SK-N-SH treated with all-trans-retinoic acid at 6 μM for 48 hours (cell line): ENCODE data around the gene RGS21.
A peak's percentile ranks its signal among the peaks of the same experiment; 100 is the strongest.

Experiments
- ATAC-seq: fragments of 200-7000 bp; cut with Tn5 transposase; 3 replicates; pipeline ENCODE4 v1.9.1; 2020; ENCODE audit warnings: mild to moderate bottlenecking, moderate library complexity
- BACH2 ChIP-seq: fragments of 250-450 bp; sonication (Bioruptor Pico); IDR thresholded peaks from 2 replicates; pipeline ENCODE4 v1.9.0; 2021; ENCODE audit warnings: mild to moderate bottlenecking, borderline replicate concordance
- CSDC2 ChIP-seq: fragments of 250-450 bp; sonication (Bioruptor Pico); IDR thresholded peaks from 2 replicates; pipeline ENCODE4 v1.5.0; 2020; ENCODE audit warnings: mild to moderate bottlenecking, moderate library complexity
- ESRRG ChIP-seq: fragments of 250-450 bp; sonication (Bioruptor Pico); IDR thresholded peaks from 2 replicates; pipeline ENCODE4 v1.6.1; 2021; ENCODE audit warnings: mild to moderate bottlenecking
- GLIS3 ChIP-seq: fragments of 250-450 bp; sonication (Bioruptor Pico); IDR thresholded peaks from 2 replicates; pipeline ENCODE4 v1.5.0; 2020; ENCODE audit warnings: mild to moderate bottlenecking, moderate library complexity
- ISL1 ChIP-seq: fragments of 250-450 bp; sonication (Bioruptor Pico); IDR thresholded peaks from 2 replicates; pipeline ENCODE4 v2.1.2; 2022; ENCODE audit warnings: mild to moderate bottlenecking, moderate library complexity
- OSR1 ChIP-seq: fragments of 250-450 bp; sonication (Bioruptor Pico); IDR thresholded peaks from 2 replicates; pipeline ENCODE4 v1.8.0; 2022; ENCODE audit warnings: moderate library complexity, mild to moderate bottlenecking, inconsistent platforms
- PPARA ChIP-seq: fragments of 250-450 bp; sonication (Bioruptor Pico); IDR thresholded peaks from 2 replicates; pipeline ENCODE4 v1.5.0; 2020; ENCODE audit warnings: mild to moderate bottlenecking, borderline replicate concordance
- RARB ChIP-seq: fragments of 250-450 bp; sonication (Bioruptor Pico); IDR thresholded peaks from 2 replicates; pipeline ENCODE4 v1.8.0; 2021; ENCODE audit warnings: mild to moderate bottlenecking, moderate library complexity
- SNAI2 ChIP-seq: fragments of 250-450 bp; sonication (Bioruptor Pico); IDR thresholded peaks from 2 replicates; pipeline ENCODE4 v1.5.0; 2020; ENCODE audit warnings: mild to moderate bottlenecking, moderate library complexity
- TCF4 ChIP-seq: fragments of 250-450 bp; sonication (Bioruptor Pico); IDR thresholded peaks from 2 replicates; pipeline ENCODE4 v1.8.0; 2021; ENCODE audit warnings: mild to moderate bottlenecking, moderate library complexity, borderline replicate concordance
- TOX ChIP-seq: fragments of 250-450 bp; sonication (Bioruptor Pico); IDR thresholded peaks from 2 replicates; pipeline ENCODE4 v1.8.0; 2021; ENCODE audit warnings: mild to moderate bottlenecking, moderate library complexity, borderline replicate concordance
- ZC3H10 ChIP-seq: fragments of 250-450 bp; sonication (Bioruptor Pico); IDR thresholded peaks from 2 replicates; pipeline ENCODE4 v1.5.1; 2021; ENCODE audit warnings: mild to moderate bottlenecking, moderate library complexity
- ZFP3 ChIP-seq: fragments of 250-450 bp; sonication (Bioruptor Pico); IDR thresholded peaks from 2 replicates; pipeline ENCODE4 v1.5.0; 2020; ENCODE audit warnings: mild to moderate bottlenecking, moderate library complexity
- ZNF565 ChIP-seq: fragments of 450-650 bp; formaldehyde crosslinking; conservative IDR thresholded peaks from 2 replicates; pipeline ENCODE4 v1.5.0; 2020; ENCODE audit warnings: low read depth, mild to moderate bottlenecking, moderate library complexity
- ZNF70 ChIP-seq: fragments of 450-650 bp; formaldehyde crosslinking; IDR thresholded peaks from 2 replicates; pipeline ENCODE4 v1.5.0; 2020; ENCODE audit warnings: mild to moderate bottlenecking, moderate library complexity
- ZNF8 ChIP-seq: fragments of 450-650 bp; formaldehyde crosslinking; IDR thresholded peaks from 2 replicates; pipeline ENCODE4 v1.5.0; 2020; ENCODE audit warnings: mild to moderate bottlenecking, moderate library complexity
- TF ChIP-seq, protein P1 (sequence below): fragments of 250-450 bp; sonication (Bioruptor Pico); IDR thresholded peaks from 2 replicates; pipeline ENCODE4 v1.8.0; 2020; ENCODE audit warnings: mild to moderate bottlenecking, moderate library complexity, borderline replicate concordance
- TF ChIP-seq, protein P2 (sequence below): fragments of 250-450 bp; sonication (Bioruptor Pico); IDR thresholded peaks from 2 replicates; pipeline ENCODE4 v1.5.0; 2020; ENCODE audit warnings: mild to moderate bottlenecking, moderate library complexity
- TF ChIP-seq, protein P3 (sequence below): fragments of 250-450 bp; sonication (Bioruptor Pico); IDR thresholded peaks from 2 replicates; pipeline ENCODE4 v1.5.1; 2021; ENCODE audit warnings: mild to moderate bottlenecking, moderate library complexity
- TF ChIP-seq, protein P4 (sequence below): fragments of 250-450 bp; sonication (Bioruptor Pico); IDR thresholded peaks from 2 replicates; pipeline ENCODE4 v1.8.0; 2021; ENCODE audit warnings: low read depth, mild to moderate bottlenecking, moderate library complexity, borderline replicate concordance
- TF ChIP-seq, protein P5 (sequence below): fragments of 250-450 bp; sonication (Bioruptor Pico); IDR thresholded peaks from 2 replicates; pipeline ENCODE4 v1.5.1; 2020; ENCODE audit warnings: low read depth, mild to moderate bottlenecking, moderate library complexity

RGS21 gene

DNA sequence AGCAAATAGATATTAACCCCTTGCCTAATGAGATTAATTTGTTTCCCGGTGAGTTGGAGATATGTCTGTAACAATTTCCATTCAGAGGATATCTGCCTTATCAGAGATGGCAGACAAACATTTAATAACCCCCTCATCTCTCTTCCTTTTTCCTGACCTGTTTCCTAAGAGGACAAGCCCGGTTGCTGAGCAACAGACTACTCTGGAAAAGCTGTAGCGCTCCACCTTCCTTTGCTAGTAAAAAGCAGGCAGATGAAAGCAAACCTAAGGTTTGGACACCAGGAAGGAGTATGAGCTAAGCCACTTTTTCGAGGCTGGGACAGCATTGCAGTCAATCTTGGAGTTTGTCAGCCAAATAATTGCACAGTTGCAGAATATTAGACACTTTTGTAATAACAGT, 82.4 kb downstream of the RGS21 start (continued):
- TF ChIP-seq, protein P1, sequence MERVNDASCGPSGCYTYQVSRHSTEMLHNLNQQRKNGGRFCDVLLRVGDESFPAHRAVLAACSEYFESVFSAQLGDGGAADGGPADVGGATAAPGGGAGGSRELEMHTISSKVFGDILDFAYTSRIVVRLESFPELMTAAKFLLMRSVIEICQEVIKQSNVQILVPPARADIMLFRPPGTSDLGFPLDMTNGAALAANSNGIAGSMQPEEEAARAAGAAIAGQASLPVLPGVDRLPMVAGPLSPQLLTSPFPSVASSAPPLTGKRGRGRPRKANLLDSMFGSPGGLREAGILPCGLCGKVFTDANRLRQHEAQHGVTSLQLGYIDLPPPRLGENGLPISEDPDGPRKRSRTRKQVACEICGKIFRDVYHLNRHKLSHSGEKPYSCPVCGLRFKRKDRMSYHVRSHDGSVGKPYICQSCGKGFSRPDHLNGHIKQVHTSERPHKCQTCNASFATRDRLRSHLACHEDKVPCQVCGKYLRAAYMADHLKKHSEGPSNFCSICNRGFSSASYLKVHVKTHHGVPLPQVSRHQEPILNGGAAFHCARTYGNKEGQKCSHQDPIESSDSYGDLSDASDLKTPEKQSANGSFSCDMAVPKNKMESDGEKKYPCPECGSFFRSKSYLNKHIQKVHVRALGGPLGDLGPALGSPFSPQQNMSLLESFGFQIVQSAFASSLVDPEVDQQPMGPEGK, result no peak
- TF ChIP-seq ZC3H10 (CRISPR knock-in tag), result no peak
- TF ChIP-seq, all 23 proteins: peak for 0

DNA sequence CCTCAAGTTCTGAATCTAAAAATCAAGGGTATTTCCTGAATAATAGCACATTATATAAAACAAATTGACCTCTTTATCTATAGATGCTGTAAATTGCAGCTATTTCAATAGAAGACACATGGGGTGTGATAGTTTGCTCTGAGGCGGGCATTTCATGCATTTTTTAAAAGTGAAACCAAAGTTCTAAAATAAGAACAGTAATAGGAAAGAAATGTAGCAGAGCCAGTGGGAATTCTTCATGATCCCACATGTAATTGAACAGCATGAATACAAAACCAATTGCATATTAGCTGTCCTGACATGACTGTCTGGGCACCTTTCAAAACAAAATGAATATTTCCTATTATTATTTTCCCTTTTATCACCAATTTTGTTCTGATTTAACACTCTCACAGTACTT, 85.0 kb downstream of the RGS21 start:
- TF ChIP-seq ESRRG (CRISPR knock-in tag) (no peak), PPARA (no peak)
- ATAC-seq, result peak; percentile 67

DNA sequence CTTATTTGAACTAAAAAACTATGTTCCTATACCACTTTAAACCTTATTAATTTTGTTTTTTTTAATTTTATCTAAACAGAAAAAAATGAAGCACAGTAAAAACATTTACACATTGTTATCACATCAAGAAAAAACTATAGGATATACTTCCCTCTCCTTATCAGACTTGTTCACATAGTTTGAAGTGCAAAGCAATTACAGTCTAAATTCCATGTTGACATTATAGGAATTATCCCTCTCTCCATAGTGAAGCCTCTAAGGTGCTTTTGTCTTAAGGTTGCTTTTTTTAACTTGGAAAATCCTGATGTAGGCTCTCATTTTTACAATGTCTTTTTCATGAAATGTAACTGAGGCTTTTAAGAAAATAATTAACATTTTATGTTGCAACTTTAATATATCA, 85.8 kb downstream of the RGS21 start:
- no peak for ATAC-seq
- TF ChIP-seq BACH2 (CRISPR knock-in tag) (no peak), PPARA (no peak), ZFP3 (CRISPR knock-in tag) (no peak), OSR1 (no peak), CSDC2 (CRISPR knock-in tag) (no peak), TOX (CRISPR knock-in tag) (no peak), SNAI2 (no peak), ZC3H10 (CRISPR knock-in tag) (no peak), TCF4 (no peak), ZNF70 (CRISPR knock-in tag) (no peak), ESRRG (CRISPR knock-in tag) (no peak), ISL1 (CRISPR knock-in tag) (no peak), GLIS3 (CRISPR knock-in tag) (no peak)
- TF ChIP-seq, protein P2, sequence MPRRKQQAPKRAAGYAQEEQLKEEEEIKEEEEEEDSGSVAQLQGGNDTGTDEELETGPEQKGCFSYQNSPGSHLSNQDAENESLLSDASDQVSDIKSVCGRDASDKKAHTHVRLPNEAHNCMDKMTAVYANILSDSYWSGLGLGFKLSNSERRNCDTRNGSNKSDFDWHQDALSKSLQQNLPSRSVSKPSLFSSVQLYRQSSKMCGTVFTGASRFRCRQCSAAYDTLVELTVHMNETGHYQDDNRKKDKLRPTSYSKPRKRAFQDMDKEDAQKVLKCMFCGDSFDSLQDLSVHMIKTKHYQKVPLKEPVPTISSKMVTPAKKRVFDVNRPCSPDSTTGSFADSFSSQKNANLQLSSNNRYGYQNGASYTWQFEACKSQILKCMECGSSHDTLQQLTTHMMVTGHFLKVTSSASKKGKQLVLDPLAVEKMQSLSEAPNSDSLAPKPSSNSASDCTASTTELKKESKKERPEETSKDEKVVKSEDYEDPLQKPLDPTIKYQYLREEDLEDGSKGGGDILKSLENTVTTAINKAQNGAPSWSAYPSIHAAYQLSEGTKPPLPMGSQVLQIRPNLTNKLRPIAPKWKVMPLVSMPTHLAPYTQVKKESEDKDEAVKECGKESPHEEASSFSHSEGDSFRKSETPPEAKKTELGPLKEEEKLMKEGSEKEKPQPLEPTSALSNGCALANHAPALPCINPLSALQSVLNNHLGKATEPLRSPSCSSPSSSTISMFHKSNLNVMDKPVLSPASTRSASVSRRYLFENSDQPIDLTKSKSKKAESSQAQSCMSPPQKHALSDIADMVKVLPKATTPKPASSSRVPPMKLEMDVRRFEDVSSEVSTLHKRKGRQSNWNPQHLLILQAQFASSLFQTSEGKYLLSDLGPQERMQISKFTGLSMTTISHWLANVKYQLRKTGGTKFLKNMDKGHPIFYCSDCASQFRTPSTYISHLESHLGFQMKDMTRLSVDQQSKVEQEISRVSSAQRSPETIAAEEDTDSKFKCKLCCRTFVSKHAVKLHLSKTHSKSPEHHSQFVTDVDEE (CRISPR knock-in tag), result no peak
- TF ChIP-seq, protein P3, sequence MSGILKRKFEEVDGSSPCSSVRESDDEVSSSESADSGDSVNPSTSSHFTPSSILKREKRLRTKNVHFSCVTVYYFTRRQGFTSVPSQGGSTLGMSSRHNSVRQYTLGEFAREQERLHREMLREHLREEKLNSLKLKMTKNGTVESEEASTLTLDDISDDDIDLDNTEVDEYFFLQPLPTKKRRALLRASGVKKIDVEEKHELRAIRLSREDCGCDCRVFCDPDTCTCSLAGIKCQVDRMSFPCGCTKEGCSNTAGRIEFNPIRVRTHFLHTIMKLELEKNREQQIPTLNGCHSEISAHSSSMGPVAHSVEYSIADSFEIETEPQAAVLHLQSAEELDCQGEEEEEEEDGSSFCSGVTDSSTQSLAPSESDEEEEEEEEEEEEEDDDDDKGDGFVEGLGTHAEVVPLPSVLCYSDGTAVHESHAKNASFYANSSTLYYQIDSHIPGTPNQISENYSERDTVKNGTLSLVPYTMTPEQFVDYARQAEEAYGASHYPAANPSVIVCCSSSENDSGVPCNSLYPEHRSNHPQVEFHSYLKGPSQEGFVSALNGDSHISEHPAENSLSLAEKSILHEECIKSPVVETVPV (CRISPR knock-in tag), result no peak
- TF ChIP-seq, protein P4, sequence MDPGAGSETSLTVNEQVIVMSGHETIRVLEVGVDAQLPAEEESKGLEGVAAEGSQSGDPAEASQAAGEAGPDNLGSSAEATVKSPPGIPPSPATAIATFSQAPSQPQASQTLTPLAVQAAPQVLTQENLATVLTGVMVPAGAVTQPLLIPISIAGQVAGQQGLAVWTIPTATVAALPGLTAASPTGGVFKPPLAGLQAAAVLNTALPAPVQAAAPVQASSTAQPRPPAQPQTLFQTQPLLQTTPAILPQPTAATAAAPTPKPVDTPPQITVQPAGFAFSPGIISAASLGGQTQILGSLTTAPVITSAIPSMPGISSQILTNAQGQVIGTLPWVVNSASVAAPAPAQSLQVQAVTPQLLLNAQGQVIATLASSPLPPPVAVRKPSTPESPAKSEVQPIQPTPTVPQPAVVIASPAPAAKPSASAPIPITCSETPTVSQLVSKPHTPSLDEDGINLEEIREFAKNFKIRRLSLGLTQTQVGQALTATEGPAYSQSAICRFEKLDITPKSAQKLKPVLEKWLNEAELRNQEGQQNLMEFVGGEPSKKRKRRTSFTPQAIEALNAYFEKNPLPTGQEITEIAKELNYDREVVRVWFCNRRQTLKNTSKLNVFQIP (CRISPR knock-in tag), result no peak

DNA sequence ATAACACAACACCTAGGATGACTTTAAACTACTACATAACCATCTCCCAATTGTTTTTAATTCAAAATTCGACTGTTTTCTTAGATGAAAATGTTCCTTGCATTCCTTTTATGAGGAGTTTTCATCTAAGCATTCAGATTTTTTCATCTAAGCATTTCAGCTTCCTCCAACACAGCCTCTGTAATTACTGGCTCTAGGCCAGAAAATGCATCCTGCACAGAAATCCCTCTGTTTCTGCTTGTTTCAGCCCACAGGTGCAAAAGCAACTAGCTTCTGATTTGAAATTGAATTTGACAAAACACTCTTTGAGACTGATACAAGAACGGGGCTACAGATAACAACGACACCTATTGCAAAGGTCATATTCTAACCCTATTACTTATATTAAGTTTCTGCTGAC, 90.4 kb downstream of the RGS21 start:
- TF ChIP-seq SNAI2 (no peak), ISL1 (CRISPR knock-in tag) (no peak), ZC3H10 (CRISPR knock-in tag) (no peak), CSDC2 (CRISPR knock-in tag) (no peak), ZNF565 (no peak), ZNF70 (CRISPR knock-in tag) (no peak), PPARA (no peak), TOX (CRISPR knock-in tag) (no peak), ZNF8 (CRISPR knock-in tag) (no peak), RARB (CRISPR knock-in tag) (no peak), ZFP3 (CRISPR knock-in tag) (no peak)
- TF ChIP-seq, protein P1, result no peak
- TF ChIP-seq, protein P4 (CRISPR knock-in tag), result no peak
- TF ChIP-seq, protein P5, sequence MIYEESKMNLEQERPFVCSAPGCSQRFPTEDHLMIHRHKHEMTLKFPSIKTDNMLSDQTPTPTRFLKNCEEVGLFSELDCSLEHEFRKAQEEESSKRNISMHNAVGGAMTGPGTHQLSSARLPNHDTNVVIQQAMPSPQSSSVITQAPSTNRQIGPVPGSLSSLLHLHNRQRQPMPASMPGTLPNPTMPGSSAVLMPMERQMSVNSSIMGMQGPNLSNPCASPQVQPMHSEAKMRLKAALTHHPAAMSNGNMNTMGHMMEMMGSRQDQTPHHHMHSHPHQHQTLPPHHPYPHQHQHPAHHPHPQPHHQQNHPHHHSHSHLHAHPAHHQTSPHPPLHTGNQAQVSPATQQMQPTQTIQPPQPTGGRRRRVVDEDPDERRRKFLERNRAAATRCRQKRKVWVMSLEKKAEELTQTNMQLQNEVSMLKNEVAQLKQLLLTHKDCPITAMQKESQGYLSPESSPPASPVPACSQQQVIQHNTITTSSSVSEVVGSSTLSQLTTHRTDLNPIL (CRISPR knock-in tag), result no peak

More for the DNA sequence above, 90.4 kb downstream of the RGS21 start:
- no peak for ATAC-seq
